ENCODE results near the gene CLDN16. TPM values are rescaled to one million over a fixed set of nuclear protein-coding genes. Genes with fewer than 3 reads are reported as not detected.

The CLDN16 gene
- polyA plus RNA-seq, 1 donor from 2014 or later = not detected

DNA sequence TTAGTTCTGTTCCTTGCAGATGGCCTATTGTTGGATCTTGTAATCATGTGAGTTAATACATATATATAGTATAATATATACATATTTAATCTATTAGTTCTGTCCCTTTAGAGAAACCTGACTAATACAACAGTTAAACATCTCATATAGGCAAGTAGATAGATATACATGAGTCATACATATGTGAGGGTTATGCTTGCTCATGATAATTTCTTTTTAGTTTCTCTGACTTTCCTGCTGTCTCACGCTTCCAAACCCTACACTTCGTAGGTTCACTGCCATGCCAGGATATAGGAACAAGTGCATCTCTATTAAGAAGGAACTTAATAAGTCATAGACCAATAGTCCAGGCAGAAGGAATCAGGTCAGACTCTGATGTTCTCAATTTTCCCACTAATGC, 16.8 kb upstream of the CLDN16 start:
- no peak for TF ChIP-seq EP300 (conservative IDR thresholded peaks at IDR 0.05; ENCODE audit: poor library complexity, severe bottlenecking)
- TF ChIP-seq, protein P1, sequence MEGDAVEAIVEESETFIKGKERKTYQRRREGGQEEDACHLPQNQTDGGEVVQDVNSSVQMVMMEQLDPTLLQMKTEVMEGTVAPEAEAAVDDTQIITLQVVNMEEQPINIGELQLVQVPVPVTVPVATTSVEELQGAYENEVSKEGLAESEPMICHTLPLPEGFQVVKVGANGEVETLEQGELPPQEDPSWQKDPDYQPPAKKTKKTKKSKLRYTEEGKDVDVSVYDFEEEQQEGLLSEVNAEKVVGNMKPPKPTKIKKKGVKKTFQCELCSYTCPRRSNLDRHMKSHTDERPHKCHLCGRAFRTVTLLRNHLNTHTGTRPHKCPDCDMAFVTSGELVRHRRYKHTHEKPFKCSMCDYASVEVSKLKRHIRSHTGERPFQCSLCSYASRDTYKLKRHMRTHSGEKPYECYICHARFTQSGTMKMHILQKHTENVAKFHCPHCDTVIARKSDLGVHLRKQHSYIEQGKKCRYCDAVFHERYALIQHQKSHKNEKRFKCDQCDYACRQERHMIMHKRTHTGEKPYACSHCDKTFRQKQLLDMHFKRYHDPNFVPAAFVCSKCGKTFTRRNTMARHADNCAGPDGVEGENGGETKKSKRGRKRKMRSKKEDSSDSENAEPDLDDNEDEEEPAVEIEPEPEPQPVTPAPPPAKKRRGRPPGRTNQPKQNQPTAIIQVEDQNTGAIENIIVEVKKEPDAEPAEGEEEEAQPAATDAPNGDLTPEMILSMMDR (IDR thresholded peaks at IDR 0.05; ENCODE audit: poor library complexity, severe bottlenecking) = no peak
- no peak for TF ChIP-seq TAF1 (IDR thresholded peaks at IDR 0.05; ENCODE audit: low read depth)
- TF ChIP-seq POLR2AphosphoS5 (IDR thresholded peaks at IDR 0.05) = no peak
- no peak for TF ChIP-seq RAD21 (conservative IDR thresholded peaks at IDR 0.05)
- TF ChIP-seq MXI1 (conservative IDR thresholded peaks at IDR 0.05; ENCODE audit: poor library complexity, severe bottlenecking) = no peak
- TF ChIP-seq EZH2 (IDR thresholded peaks at IDR 0.05; ENCODE audit: borderline replicate concordance, insufficient read depth, low read length, poor library complexity, severe bottlenecking) = no peak
- no peak for TF ChIP-seq SMC3 (conservative IDR thresholded peaks at IDR 0.05; ENCODE audit: poor library complexity)
- TF ChIP-seq, protein P2, sequence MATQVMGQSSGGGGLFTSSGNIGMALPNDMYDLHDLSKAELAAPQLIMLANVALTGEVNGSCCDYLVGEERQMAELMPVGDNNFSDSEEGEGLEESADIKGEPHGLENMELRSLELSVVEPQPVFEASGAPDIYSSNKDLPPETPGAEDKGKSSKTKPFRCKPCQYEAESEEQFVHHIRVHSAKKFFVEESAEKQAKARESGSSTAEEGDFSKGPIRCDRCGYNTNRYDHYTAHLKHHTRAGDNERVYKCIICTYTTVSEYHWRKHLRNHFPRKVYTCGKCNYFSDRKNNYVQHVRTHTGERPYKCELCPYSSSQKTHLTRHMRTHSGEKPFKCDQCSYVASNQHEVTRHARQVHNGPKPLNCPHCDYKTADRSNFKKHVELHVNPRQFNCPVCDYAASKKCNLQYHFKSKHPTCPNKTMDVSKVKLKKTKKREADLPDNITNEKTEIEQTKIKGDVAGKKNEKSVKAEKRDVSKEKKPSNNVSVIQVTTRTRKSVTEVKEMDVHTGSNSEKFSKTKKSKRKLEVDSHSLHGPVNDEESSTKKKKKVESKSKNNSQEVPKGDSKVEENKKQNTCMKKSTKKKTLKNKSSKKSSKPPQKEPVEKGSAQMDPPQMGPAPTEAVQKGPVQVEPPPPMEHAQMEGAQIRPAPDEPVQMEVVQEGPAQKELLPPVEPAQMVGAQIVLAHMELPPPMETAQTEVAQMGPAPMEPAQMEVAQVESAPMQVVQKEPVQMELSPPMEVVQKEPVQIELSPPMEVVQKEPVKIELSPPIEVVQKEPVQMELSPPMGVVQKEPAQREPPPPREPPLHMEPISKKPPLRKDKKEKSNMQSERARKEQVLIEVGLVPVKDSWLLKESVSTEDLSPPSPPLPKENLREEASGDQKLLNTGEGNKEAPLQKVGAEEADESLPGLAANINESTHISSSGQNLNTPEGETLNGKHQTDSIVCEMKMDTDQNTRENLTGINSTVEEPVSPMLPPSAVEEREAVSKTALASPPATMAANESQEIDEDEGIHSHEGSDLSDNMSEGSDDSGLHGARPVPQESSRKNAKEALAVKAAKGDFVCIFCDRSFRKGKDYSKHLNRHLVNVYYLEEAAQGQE (IDR thresholded peaks at IDR 0.05; ENCODE audit: borderline replicate concordance) = no peak
- no peaks in the 10 kb centered on the region for H3K36me3 ChIP-seq (ENCODE audit: insufficient read depth, low read length)
- H4K20me1 ChIP-seq (ENCODE audit: insufficient read depth) = no peaks in the 10 kb centered on the region
- H3K4me2 ChIP-seq (ENCODE audit: low read length) = no peak overlapping the region
- H3K4me3 ChIP-seq (ENCODE audit: low read length) = no peak overlapping the region
- H3K27ac ChIP-seq (ENCODE audit: low read length) = no peak overlapping the region
- H3F3A ChIP-seq (ENCODE audit: insufficient read depth, low read length, poor library complexity, severe bottlenecking) = no peaks in the 10 kb centered on the region
- no peak overlapping the region for H2AFZ ChIP-seq (ENCODE audit: low read depth, low read length)
- H3K9ac ChIP-seq (ENCODE audit: low read length) = no peak overlapping the region
- no peaks in the 10 kb centered on the region for H3K27me3 ChIP-seq (ENCODE audit: insufficient read depth, low read depth, low read length)
- no peaks in the 10 kb centered on the region for H3K79me2 ChIP-seq (replicated peaks; ENCODE audit: insufficient read depth, low read length)
- no peaks in the 10 kb centered on the region for H3K9me2 ChIP-seq (ENCODE audit: insufficient read depth, low read length)
- H3K9me3 ChIP-seq (ENCODE audit: low read length) = no peaks in the 10 kb centered on the region

DNA sequence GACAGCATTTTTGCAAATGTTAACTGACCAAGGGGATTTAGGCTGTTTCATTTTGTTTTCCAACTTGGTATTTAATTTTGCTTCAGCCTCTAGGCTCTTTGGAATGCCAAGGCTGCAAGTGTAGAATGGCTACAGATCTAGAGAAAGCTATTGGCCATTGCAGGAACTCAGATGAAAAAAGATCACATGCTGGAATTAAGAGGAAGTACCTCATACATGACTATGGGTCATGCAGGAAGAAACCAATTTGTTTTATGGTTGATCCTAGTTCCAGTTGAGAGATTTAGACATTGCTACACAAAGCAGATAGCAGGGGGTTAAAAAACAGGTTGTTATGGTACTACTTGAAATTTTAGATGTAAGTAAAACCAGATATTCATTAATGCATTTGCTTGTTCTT, 12.7 kb upstream of the CLDN16 start:
- H3K27ac ChIP-seq (ENCODE audit: low read length) = no peak overlapping the region
- H3K9ac ChIP-seq (ENCODE audit: low read length) = no peak overlapping the region
- no peaks in the 10 kb centered on the region for H3K27me3 ChIP-seq (ENCODE audit: insufficient read depth, low read depth, low read length)
- no peaks in the 10 kb centered on the region for H3K79me2 ChIP-seq (replicated peaks; ENCODE audit: insufficient read depth, low read length)
- no peak for TF ChIP-seq EZH2 (IDR thresholded peaks at IDR 0.05; ENCODE audit: borderline replicate concordance, insufficient read depth, low read length, poor library complexity, severe bottlenecking)
- TF ChIP-seq, protein P2 (IDR thresholded peaks at IDR 0.05; ENCODE audit: borderline replicate concordance) = no peak
- TF ChIP-seq MXI1 (conservative IDR thresholded peaks at IDR 0.05; ENCODE audit: poor library complexity, severe bottlenecking) = no peak
- TF ChIP-seq, protein P1 (IDR thresholded peaks at IDR 0.05; ENCODE audit: poor library complexity, severe bottlenecking) = no peak
- TF ChIP-seq POLR2AphosphoS5 (IDR thresholded peaks at IDR 0.05) = no peak
- no peak for TF ChIP-seq EP300 (conservative IDR thresholded peaks at IDR 0.05; ENCODE audit: poor library complexity, severe bottlenecking)
- no peaks in the 10 kb centered on the region for H3F3A ChIP-seq (ENCODE audit: insufficient read depth, low read length, poor library complexity, severe bottlenecking)
- H4K20me1 ChIP-seq (ENCODE audit: insufficient read depth) = no peaks in the 10 kb centered on the region
- no peaks in the 10 kb centered on the region for H3K9me2 ChIP-seq (ENCODE audit: insufficient read depth, low read length)
- H3K4me2 ChIP-seq (ENCODE audit: low read length) = no peak overlapping the region
- no peaks in the 10 kb centered on the region for H3K36me3 ChIP-seq (ENCODE audit: insufficient read depth, low read length)
- H3K9me3 ChIP-seq (ENCODE audit: low read length) = no peaks in the 10 kb centered on the region
- H3K4me3 ChIP-seq (ENCODE audit: low read length) = no peak overlapping the region
- H2AFZ ChIP-seq (ENCODE audit: low read depth, low read length) = no peak overlapping the region

Data from neural cell (in vitro differentiated cells).